Hepatocyte (in vitro differentiated cells): ENCODE data around the gene CRIP2.

Experiments
- EZH2 ChIP-seq: fragments of 200-600 bp; sonication (generic); IDR thresholded peaks from 2 replicates; pipeline ENCODE4 v1.6.1; 2016; ENCODE audit warnings: antibody characterized with exemption, mild to moderate bottlenecking, borderline replicate concordance
- TF ChIP-seq, protein P1 (sequence below): fragments of 200-600 bp; sonication (generic); IDR thresholded peaks from 2 replicates; pipeline ENCODE4 v1.5.1; 2016; ENCODE audit warnings: antibody characterized with exemption, mild to moderate bottlenecking; ENCODE audit not compliant: poor library complexity

GRCh38 chr14:105505101-105505500 is 30.5 kb downstream of the CRIP2 start:
- TF ChIP-seq, protein P1, sequence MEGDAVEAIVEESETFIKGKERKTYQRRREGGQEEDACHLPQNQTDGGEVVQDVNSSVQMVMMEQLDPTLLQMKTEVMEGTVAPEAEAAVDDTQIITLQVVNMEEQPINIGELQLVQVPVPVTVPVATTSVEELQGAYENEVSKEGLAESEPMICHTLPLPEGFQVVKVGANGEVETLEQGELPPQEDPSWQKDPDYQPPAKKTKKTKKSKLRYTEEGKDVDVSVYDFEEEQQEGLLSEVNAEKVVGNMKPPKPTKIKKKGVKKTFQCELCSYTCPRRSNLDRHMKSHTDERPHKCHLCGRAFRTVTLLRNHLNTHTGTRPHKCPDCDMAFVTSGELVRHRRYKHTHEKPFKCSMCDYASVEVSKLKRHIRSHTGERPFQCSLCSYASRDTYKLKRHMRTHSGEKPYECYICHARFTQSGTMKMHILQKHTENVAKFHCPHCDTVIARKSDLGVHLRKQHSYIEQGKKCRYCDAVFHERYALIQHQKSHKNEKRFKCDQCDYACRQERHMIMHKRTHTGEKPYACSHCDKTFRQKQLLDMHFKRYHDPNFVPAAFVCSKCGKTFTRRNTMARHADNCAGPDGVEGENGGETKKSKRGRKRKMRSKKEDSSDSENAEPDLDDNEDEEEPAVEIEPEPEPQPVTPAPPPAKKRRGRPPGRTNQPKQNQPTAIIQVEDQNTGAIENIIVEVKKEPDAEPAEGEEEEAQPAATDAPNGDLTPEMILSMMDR = no peak
- no peak for TF ChIP-seq EZH2
